KMS-11 (cell line): ENCODE data around the gene CHD9.

ENCODE experiments used
- H2AFZ ChIP-seq: fragments of 200-600 bp; sonication (generic); 2 replicates; pipeline ENCODE4 v1.6.1; 2016; ENCODE audit warnings: antibody characterized with exemption, mixed run types, low read depth
- H3K27ac ChIP-seq: fragments of 200-600 bp; sonication (generic); 2 replicates; pipeline ENCODE4 v1.6.1; 2016; ENCODE audit warnings: mild to moderate bottlenecking, mixed run types
- H3K27me3 ChIP-seq: fragments of 200-600 bp; sonication (generic); 2 replicates; pipeline ENCODE4 v1.6.1; 2017; ENCODE audit warnings: mild to moderate bottlenecking, low read depth, mixed run types, moderate library complexity; ENCODE audit not compliant: insufficient read depth
- H3K36me3 ChIP-seq: fragments of 200-600 bp; sonication (generic); 2 replicates; pipeline ENCODE4 v1.6.1; 2017; ENCODE audit warnings: mild to moderate bottlenecking, mixed run types; ENCODE audit not compliant: insufficient read depth
- H3K4me1 ChIP-seq: fragments of 200-600 bp; sonication (generic); 2 replicates; pipeline ENCODE4 v1.6.1; 2016; ENCODE audit warnings: mild to moderate bottlenecking, low read depth, mixed run types; ENCODE audit not compliant: poor library complexity, severe bottlenecking
- H3K4me2 ChIP-seq: fragments of 200-600 bp; sonication (generic); 2 replicates; pipeline ENCODE4 v1.7.0; 2016; ENCODE audit warnings: mild to moderate bottlenecking, mixed run types
- H3K4me3 ChIP-seq: fragments of 200-600 bp; sonication (generic); IDR thresholded peaks from 2 replicates; pipeline ENCODE4 v1.6.1; 2017; ENCODE audit warnings: low read depth, low read length, mixed read lengths; ENCODE audit not compliant: insufficient read depth
- H3K79me2 ChIP-seq: fragments of 200-600 bp; sonication (generic); 2 replicates; pipeline ENCODE4 v1.6.1; 2016; ENCODE audit warnings: low read depth, mixed run types; ENCODE audit not compliant: insufficient read depth
- H3K9ac ChIP-seq: fragments of 200-600 bp; sonication (generic); 2 replicates; pipeline ENCODE4 v1.6.1; 2016; ENCODE audit warnings: mild to moderate bottlenecking, mixed run types
- H4K20me1 ChIP-seq: fragments of 200-600 bp; sonication (generic); 2 replicates; pipeline ENCODE4 v1.6.1; 2016; ENCODE audit warnings: mild to moderate bottlenecking, mixed run types; ENCODE audit not compliant: insufficient read depth
- TF ChIP-seq, protein P1 (sequence below): fragments of 200-600 bp; sonication (generic); conservative IDR thresholded peaks from 2 replicates; pipeline ENCODE4 v1.6.1; 2017; ENCODE audit warnings: low read depth, mild to moderate bottlenecking, antibody characterized with exemption, low read length, moderate library complexity, mixed read lengths

The CHD9 gene

DNA sequence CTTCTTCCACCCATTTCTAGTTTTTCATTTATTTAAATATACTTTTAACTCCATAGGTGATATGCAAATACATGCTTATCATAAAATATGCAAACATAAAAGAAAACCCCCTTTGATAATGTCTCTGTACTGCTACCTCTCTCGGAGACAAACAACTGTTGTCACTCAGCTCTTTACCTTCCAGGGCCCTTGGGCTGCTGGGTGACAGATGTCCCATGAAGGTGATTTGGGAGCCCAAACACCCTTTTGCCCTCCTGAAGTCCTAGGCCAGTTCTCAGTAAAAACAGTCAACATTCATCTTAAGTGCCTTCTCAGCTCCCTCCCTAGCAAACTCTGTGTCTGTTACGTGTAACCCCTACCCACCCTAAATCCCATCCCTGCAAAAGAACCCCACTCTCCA, 37.5 kb downstream of the CHD9 start:
- H3K27ac ChIP-seq: no peak overlapping the region
- peaks cover 44% of the 10 kb centered on the region for H3K4me1 ChIP-seq
- H3K36me3 ChIP-seq: no peaks in the 10 kb centered on the region
- H3K9ac ChIP-seq: no peak overlapping the region
- H4K20me1 ChIP-seq: no peaks in the 10 kb centered on the region
- no peak overlapping the region for H3K4me2 ChIP-seq
- TF ChIP-seq, protein P1, sequence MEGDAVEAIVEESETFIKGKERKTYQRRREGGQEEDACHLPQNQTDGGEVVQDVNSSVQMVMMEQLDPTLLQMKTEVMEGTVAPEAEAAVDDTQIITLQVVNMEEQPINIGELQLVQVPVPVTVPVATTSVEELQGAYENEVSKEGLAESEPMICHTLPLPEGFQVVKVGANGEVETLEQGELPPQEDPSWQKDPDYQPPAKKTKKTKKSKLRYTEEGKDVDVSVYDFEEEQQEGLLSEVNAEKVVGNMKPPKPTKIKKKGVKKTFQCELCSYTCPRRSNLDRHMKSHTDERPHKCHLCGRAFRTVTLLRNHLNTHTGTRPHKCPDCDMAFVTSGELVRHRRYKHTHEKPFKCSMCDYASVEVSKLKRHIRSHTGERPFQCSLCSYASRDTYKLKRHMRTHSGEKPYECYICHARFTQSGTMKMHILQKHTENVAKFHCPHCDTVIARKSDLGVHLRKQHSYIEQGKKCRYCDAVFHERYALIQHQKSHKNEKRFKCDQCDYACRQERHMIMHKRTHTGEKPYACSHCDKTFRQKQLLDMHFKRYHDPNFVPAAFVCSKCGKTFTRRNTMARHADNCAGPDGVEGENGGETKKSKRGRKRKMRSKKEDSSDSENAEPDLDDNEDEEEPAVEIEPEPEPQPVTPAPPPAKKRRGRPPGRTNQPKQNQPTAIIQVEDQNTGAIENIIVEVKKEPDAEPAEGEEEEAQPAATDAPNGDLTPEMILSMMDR: no peak
- H3K79me2 ChIP-seq: peaks cover 15% of the 10 kb centered on the region; the same call in 1 of the 2 replicates
- no peaks in the 10 kb centered on the region for H3K27me3 ChIP-seq
- H3K4me3 ChIP-seq: no peak overlapping the region
- no peak overlapping the region for H2AFZ ChIP-seq

DNA sequence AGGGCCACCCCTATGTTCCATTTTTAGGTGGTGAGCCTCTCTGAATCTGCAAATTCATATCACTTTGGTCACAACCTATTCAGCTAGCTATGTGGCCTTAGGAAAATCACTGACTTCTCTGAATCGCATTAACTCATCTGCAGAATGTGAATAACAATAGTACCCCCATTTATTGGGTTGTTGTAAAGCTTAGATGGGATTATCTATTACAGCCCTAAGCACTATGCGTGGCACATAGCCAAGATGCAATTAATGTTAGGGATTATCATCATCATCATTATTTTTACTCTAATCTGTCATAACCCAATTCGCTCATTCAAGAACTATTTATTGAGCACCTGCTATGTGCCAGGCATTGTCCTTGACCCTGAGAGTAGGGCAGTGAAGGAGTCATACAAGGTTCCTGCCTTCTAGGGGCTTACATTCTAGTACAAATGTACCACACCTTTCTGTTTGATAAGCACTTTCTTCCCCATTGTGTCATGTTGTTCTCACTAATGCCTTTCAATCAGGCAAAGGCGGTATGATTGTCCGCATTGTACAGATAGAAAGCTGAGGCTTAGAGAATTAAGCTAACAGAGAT, 38.5 kb downstream of the CHD9 start:
- H3K4me2 ChIP-seq: peak overlapping the region; percentile 80
- peaks cover 15% of the 10 kb centered on the region; the same call in 1 of the 2 replicates for H3K79me2 ChIP-seq
- no peak overlapping the region for H3K4me3 ChIP-seq
- peaks cover 54% of the 10 kb centered on the region for H3K4me1 ChIP-seq
- H3K27me3 ChIP-seq: no peaks in the 10 kb centered on the region
- peak overlapping the region; percentile 84 for H3K27ac ChIP-seq
- H4K20me1 ChIP-seq: no peaks in the 10 kb centered on the region
- H3K36me3 ChIP-seq: no peaks in the 10 kb centered on the region
- peak overlapping the region; percentile 46; the same call in 1 of the 2 replicates for H3K9ac ChIP-seq
- 0 out of 2 replicates have a peak overlapping the region, but pooled peaks have one; percentile 17 for H2AFZ ChIP-seq
- TF ChIP-seq, protein P1: no peak

DNA sequence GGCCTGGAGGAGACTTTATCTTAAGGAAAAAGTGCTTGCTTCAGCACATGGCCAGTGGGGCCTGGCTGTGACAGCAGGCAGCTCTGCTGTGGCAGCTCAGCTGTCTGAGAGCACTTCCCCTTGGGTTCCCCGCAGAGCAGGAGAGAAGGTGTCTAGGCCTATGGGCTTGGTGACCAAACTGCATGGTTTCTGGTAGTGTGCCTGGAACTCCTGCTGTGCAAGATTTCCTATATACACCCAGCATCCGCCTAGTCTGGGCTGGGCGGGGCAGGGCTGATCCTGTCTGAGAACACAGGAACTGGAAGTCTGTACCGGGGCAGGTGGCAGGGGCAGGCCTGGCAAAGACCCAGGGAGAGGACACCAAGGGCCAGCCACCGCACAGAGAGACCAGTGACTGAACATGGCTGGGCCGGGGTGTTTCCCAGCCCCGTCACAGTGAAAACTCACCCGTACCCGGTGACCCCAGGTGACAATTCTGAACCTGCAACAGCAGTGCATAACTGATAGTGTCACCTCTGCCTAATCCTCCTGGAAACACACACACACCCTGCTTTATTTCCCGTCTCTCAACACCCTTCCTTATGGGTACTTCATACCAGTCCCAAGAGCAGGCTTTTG, 39.3 kb downstream of the CHD9 start:
- peaks cover 60% of the 10 kb centered on the region for H3K4me1 ChIP-seq
- H3K79me2 ChIP-seq: peaks cover 15% of the 10 kb centered on the region; the same call in 1 of the 2 replicates
- H3K4me2 ChIP-seq: peak overlapping the region; percentile 80
- no peaks in the 10 kb centered on the region for H4K20me1 ChIP-seq
- H3K27me3 ChIP-seq: no peaks in the 10 kb centered on the region
- no peak overlapping the region for H3K4me3 ChIP-seq
- H2AFZ ChIP-seq: peak overlapping the region; percentile 41; the same call in 1 of the 2 replicates
- TF ChIP-seq, protein P1: no peak
- peak overlapping the region; percentile 84 for H3K27ac ChIP-seq
- H3K9ac ChIP-seq: peak overlapping the region; percentile 46; the same call in 1 of the 2 replicates
- H3K36me3 ChIP-seq: no peaks in the 10 kb centered on the region

DNA sequence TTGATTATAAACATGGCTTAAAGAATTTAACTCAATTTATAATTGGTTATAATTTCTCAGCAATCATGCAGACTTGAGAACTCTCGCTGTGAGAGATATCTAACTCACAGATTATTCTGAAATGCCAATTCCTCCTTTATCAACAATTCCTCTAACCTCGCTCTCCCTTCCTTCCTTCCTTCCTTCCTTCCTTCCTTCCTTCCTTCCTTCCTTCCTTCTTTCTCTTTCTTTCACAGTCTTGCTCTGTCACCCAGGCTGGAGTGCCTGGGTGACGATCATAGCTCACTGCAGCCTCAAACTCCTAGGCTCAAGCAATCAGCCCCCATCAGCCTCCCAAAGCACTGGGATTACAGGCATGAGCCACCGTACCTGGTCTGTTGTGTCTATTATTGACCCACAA, 42.4 kb downstream of the CHD9 start:
- Histone ChIP-seq H3K79me2 (peaks cover 9% of the 10 kb centered on the region; the same call in 1 of the 2 replicates), H2AFZ (no peak overlapping the region), H3K4me3 (no peak overlapping the region), H3K36me3 (no peaks in the 10 kb centered on the region), H3K27ac (peak overlapping the region; percentile 95; the same call in 1 of the 2 replicates), H3K4me2 (no peak overlapping the region), H3K4me1 (peaks cover 68% of the 10 kb centered on the region), H4K20me1 (no peaks in the 10 kb centered on the region), H3K27me3 (no peaks in the 10 kb centered on the region), H3K9ac (no peak overlapping the region)
- TF ChIP-seq, protein P1: no peak
